GM12878 (cell line): ENCODE measurements around the gene LARP6. TPM values are rescaled to one million over a fixed set of nuclear protein-coding genes. Genes with fewer than 3 reads are reported as not detected.

Source experiments
- ATAC-seq: fragments of 200-7000 bp; cut with Tn5 transposase; 3 replicates; pipeline ENCODE4 v1.9.1; 2020; ENCODE audit warnings: mild to moderate bottlenecking, moderate library complexity
- BruUV-seq: library from RNA; stranded (reverse); fragments of 400-500 nt; replicated peaks from 2 replicates; lab custom pipeline; 2021; lab: Mats Ljungman, UMichigan
- CTCF ChIA-PET: fragments of 300-600 bp; sonication (Branson Sonifier 250); formaldehyde crosslinking; extraction: SDS; loops from one replicate; lab custom pipeline; 2021; ENCODE audit warnings: inconsistent platforms; lab: Yijun Ruan, JAX
- POLR2A ChIA-PET: fragments of 350-600 bp; formaldehyde crosslinking; extraction: SDS; loops from one replicate; lab custom pipeline; 2021; ENCODE audit warnings: inconsistent platforms; lab: Charles Lee
- RAD21 ChIA-PET: fragments of 300-600 bp; sonication (Branson Sonifier 250); formaldehyde crosslinking; loops from one replicate; lab custom pipeline; 2023; ENCODE audit warnings: antibody characterized with exemption; ENCODE audit not compliant: unreplicated experiment; lab: Charles Lee
- SMC1A ChIA-PET: fragments of 300-600 bp; sonication (Branson Sonifier 250); formaldehyde crosslinking; loops from one replicate; lab custom pipeline; 2023; ENCODE audit not compliant: unreplicated experiment, uncharacterized antibody; lab: Charles Lee
- DNase-seq: peaks from one replicate; pipeline ENCODE4 v3.0.0-alpha.2; 2011; ENCODE audit warnings: low read depth, low spot score
- FAIRE-seq: peaks from 3 replicates; lab custom pipeline; 2011; peaks lifted over from hg19 to GRCh38; lab: Jason Lieb, UNC
- H2AFZ ChIP-seq: 2 replicates; pipeline ENCODE4 v1.6.0; 2011; ENCODE audit warnings: low read depth, low read length, control low read depth; ENCODE audit not compliant: control insufficient read depth
- H3K27ac ChIP-seq: 2 replicates; pipeline ENCODE4 v1.5.1; 2011; ENCODE audit warnings: control low read depth; ENCODE audit not compliant: control insufficient read depth, insufficient read depth
- H3K27me3 ChIP-seq, 2 experiments: replicated peaks in 1 of 2; 2 replicates each; pipeline versions ENCODE4 v1.6.0 to v1.6.1; 2011; ENCODE audit warnings: low read length in 1 of 2; ENCODE audit not compliant: control insufficient read depth in 2 of 2, insufficient read depth in 2 of 2
- H3K36me3 ChIP-seq, 2 experiments: 2 replicates each; pipeline ENCODE4 v1.5.1; 2011; ENCODE audit warnings: low read length in 1 of 2; ENCODE audit not compliant: control insufficient read depth in 2 of 2, insufficient read depth in 2 of 2
- H3K4me1 ChIP-seq: 2 replicates; pipeline ENCODE4 v1.6.1; 2011; ENCODE audit warnings: mild to moderate bottlenecking, low read length, moderate library complexity, mixed read lengths; ENCODE audit not compliant: control insufficient read depth, insufficient read depth
- H3K4me2 ChIP-seq: 2 replicates; pipeline ENCODE4 v1.6.0; 2011; ENCODE audit warnings: control low read depth; ENCODE audit not compliant: control insufficient read depth, insufficient read depth
- H3K4me3 ChIP-seq: fragments of 200-600 bp; sonication (generic); 2 replicates; pipeline ENCODE4 v1.5.1; 2016
- H3K79me2 ChIP-seq: 2 replicates; pipeline ENCODE4 v1.6.0; 2011; ENCODE audit warnings: low read length; ENCODE audit not compliant: control insufficient read depth, insufficient read depth
- H3K9ac ChIP-seq: 2 replicates; pipeline ENCODE4 v1.8.0; 2011; ENCODE audit warnings: low read length, control low read depth, mixed read lengths; ENCODE audit not compliant: control insufficient read depth, insufficient read depth
- H3K9me3 ChIP-seq: replicated peaks from 3 replicates; pipeline ENCODE4 v1.5.1; 2011; ENCODE audit warnings: mild to moderate bottlenecking, low read length; ENCODE audit not compliant: control insufficient read depth, insufficient read depth
- H4K20me1 ChIP-seq: 2 replicates; pipeline ENCODE4 v1.6.0; 2011; ENCODE audit not compliant: control insufficient read depth, insufficient read depth
- BACH1 ChIP-seq: fragments of 450-650 bp; IDR thresholded peaks from 2 replicates; pipeline ENCODE4 v1.6.1; 2017; ENCODE audit warnings: mild to moderate bottlenecking, borderline replicate concordance
- BHLHE40 ChIP-seq, 2 experiments: fragments of 450-650 bp in 1 of 2; IDR thresholded peaks; 2 replicates each; pipeline ENCODE4 v1.6.1; 2011 to 2017; ENCODE audit warnings: low read depth in 2 of 2, borderline replicate concordance in 1 of 2, improper control_type of control experiment in 1 of 2, low read length in 1 of 2, mild to moderate bottlenecking in 1 of 2
- CHD2 ChIP-seq: IDR thresholded peaks from 2 replicates; pipeline ENCODE4 v1.6.1; 2011; ENCODE audit warnings: low read depth, low read length, improper control_type of control experiment, borderline replicate concordance
- CTCF ChIP-seq, 3 experiments: IDR thresholded peaks in 2 of 3; conservative IDR thresholded peaks in 1 of 3; 2 replicates each; pipeline ENCODE4 v1.5.1; 2011; ENCODE audit warnings: low read depth in 3 of 3, low read length in 3 of 3, mild to moderate bottlenecking in 3 of 3, control low read depth in 2 of 3, moderate library complexity in 2 of 3, inconsistent platforms in 1 of 3, mixed read lengths in 1 of 3; ENCODE audit not compliant: control insufficient read depth in 2 of 3, insufficient read depth in 1 of 3; ENCODE audit errors: extremely low read depth in 1 of 3
- MXI1 ChIP-seq: fragments of 150-350 bp; IDR thresholded peaks from 2 replicates; pipeline ENCODE4 v1.6.1; 2011; ENCODE audit warnings: low read depth, mild to moderate bottlenecking, inconsistent platforms, low read length, improper control_type of control experiment
- RELB ChIP-seq: fragments of 450-650 bp; IDR thresholded peaks from 2 replicates; pipeline ENCODE4 v1.6.1; 2017; ENCODE audit warnings: low read depth, mild to moderate bottlenecking, moderate library complexity
- SUPT20H ChIP-seq: IDR thresholded peaks from 2 replicates; pipeline ENCODE4 v1.6.1; 2011; ENCODE audit warnings: low read depth, mild to moderate bottlenecking, low read length, moderate library complexity, borderline replicate concordance; ENCODE audit not compliant: control insufficient read depth
- ZNF622 ChIP-seq: fragments of 450-650 bp; IDR thresholded peaks from 2 replicates; pipeline ENCODE4 v1.6.1; 2017; ENCODE audit warnings: mild to moderate bottlenecking, inconsistent platforms
- WGBS: methylation state at CpG from one replicate; pipeline ENCODE4 v1.1.6; 2016; ENCODE audit warnings: low lambda C conversion rate; ENCODE audit not compliant: insufficient replicate concordance, insufficient coverage; ENCODE audit errors: missing lambda C conversion rate; 5-methylcytosine and 5-hydroxymethylcytosine counted together
- in situ Hi-C: fragments of 300-500 bp; cut with MboI; formaldehyde crosslinking; loops from 9 replicates; pipeline ENCODE4 v1.14.3; 2018; ENCODE audit warnings: mixed read lengths
- intact Hi-C: fragments of 100-400 bp; cut with micrococcal nuclease; formaldehyde crosslinking; loops from one replicate; pipeline ENCODE4 v1.14.2; 2022; ENCODE audit not compliant: unreplicated experiment
- polyA plus RNA-seq, 11 experiments: library from polyadenylated mRNA; depleted of rRNA in 4 of 11; unstranded in 6 of 11; stranded (reverse) in 5 of 11; fragments of >200 nt; fragmentation: Nextera tagmentation in 4 of 11; fragmentation: Illumina TruSeq in 1 of 11; extraction: Ambion mirVana in 4 of 11; extraction: Trizol in 1 of 11; gene quantifications; 1 replicate in 1 of 11; 2 replicates in 10 of 11; pipeline versions ENCODE4 v1.2.1 to v1.2.3, GENCODE V29; 2011 to 2016; ENCODE audit warnings: inconsistent platforms in 2 of 11, missing spikeins in 2 of 11, low read depth in 1 of 11
- total RNA-seq, 4 experiments: library from RNA; depleted of rRNA in 3 of 4; stranded (reverse); fragments of >200 nt in 3 of 4; fragmentation: Illumina TruSeq in 1 of 4; extraction: Trizol in 1 of 4; gene quantifications; 2 replicates each; pipeline versions ENCODE4 v1.2.1 to v1.2.3, GENCODE V29; 2013 to 2021
- TF ChIP-seq, protein P1 (sequence below): IDR thresholded peaks from 2 replicates; pipeline ENCODE4 v1.6.1; 2012; ENCODE audit warnings: mild to moderate bottlenecking, low read depth, low read length
- TF ChIP-seq, protein P2 (sequence below): fragments of 450-650 bp; conservative IDR thresholded peaks from 2 replicates; pipeline ENCODE4 v1.6.1; 2017; ENCODE audit warnings: mild to moderate bottlenecking, moderate library complexity

LARP6 gene
- total and polyA plus RNA-seq, 10 of the 15 experiments (the other 5 are each of a cell fraction or from before 2014, with no cell fraction given): 0.74 to 14.6 (median 3.9) TPM

DNA sequence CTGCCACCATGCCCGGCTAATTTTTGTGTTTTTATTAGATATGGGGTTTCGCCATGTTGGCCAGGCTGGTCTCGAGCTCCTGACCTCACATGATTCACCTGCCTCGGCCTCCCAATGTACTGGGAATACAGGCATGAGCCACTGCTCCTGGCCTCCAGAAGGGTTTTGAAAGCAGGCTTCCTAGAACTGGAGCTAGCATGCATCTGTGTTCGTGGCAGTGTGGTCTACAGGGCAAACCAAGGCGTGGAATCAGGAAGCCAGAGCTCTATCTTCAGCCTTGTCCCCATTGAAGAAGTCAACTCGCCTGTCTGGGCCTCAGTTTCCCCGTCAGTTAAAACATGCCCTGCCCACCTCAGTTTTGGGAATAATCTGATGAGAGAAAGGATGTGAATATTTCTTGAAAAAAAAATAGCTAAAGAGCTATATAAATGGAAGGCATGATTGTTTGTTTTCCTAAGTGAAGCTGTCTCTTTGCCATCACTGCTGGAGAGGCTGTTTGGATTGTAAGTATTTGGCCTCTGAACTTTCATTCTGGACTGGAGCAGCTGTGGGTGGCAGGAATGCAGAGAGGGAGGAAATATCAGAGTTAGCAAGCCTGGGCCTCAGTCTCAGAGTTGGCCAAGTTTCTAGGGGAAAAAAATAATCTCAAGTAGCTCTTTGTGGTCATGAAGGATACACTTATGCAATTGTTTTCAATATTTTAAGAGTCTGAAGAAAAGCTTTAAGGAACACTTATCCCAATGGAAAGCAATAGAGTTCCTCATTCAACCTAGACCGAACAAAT, 54.1 kb downstream of the LARP6 start (continued):
- no peak for TF ChIP-seq MXI1
- no peak for TF ChIP-seq SUPT20H
- TF ChIP-seq, protein P1, sequence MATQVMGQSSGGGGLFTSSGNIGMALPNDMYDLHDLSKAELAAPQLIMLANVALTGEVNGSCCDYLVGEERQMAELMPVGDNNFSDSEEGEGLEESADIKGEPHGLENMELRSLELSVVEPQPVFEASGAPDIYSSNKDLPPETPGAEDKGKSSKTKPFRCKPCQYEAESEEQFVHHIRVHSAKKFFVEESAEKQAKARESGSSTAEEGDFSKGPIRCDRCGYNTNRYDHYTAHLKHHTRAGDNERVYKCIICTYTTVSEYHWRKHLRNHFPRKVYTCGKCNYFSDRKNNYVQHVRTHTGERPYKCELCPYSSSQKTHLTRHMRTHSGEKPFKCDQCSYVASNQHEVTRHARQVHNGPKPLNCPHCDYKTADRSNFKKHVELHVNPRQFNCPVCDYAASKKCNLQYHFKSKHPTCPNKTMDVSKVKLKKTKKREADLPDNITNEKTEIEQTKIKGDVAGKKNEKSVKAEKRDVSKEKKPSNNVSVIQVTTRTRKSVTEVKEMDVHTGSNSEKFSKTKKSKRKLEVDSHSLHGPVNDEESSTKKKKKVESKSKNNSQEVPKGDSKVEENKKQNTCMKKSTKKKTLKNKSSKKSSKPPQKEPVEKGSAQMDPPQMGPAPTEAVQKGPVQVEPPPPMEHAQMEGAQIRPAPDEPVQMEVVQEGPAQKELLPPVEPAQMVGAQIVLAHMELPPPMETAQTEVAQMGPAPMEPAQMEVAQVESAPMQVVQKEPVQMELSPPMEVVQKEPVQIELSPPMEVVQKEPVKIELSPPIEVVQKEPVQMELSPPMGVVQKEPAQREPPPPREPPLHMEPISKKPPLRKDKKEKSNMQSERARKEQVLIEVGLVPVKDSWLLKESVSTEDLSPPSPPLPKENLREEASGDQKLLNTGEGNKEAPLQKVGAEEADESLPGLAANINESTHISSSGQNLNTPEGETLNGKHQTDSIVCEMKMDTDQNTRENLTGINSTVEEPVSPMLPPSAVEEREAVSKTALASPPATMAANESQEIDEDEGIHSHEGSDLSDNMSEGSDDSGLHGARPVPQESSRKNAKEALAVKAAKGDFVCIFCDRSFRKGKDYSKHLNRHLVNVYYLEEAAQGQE: no peak
- no peak for TF ChIP-seq CTCF (IDR thresholded peaks at IDR 0.05 in 2 of 3, conservative IDR thresholded peaks at IDR 0.05 in 1 of 3; ENCODE audit: control insufficient read depth in 2 of 3, extremely low read depth in 1 of 3, insufficient read depth in 1 of 3, low read depth in 3 of 3, low read length in 3 of 3)
- no peak for TF ChIP-seq BACH1

DNA sequence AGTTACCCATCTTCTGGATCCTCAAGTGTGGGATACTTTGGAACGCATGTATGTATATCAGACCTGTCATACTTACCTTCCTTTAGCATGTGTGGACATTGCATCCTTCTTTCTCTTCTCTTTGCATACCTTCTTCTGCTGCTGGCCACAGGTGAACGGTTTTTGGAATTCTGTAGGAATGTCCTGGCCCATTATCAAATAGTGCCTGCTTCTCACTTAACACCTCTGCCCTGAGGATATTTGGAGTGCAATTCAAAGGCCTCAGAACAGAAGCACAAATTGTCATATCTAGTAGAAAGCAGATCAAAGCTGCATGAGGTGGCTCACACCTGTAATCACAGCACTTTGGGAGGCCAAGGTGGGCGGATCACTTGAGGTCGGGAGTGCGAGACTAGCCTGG, 56.5 kb downstream of the LARP6 start:
- intact Hi-C loops (no loop called here), in situ Hi-C loops (no loop called here)
- H4K20me1 ChIP-seq: no peaks in the 10 kb centered on the region
- BruUV-seq: no TSS peak
- RAD21 ChIA-PET: no interaction called here
- H3K4me1 ChIP-seq: no peaks in the 10 kb centered on the region
- CTCF ChIA-PET: no interaction called here
- H3K9me3 ChIP-seq: no peaks in the 10 kb centered on the region
- H3K27ac ChIP-seq: no peak overlapping the region
- H2AFZ ChIP-seq: no peak overlapping the region
- H3K36me3 ChIP-seq: no peaks in the 10 kb centered on the region
- H3K4me2 ChIP-seq: no peak overlapping the region
- peaks cover 0 to 5% of the 10 kb centered on the region in 2 experiments; a peak in 1 of 4 replicates for H3K27me3 ChIP-seq
- ATAC-seq (no peak), FAIRE-seq (no peak), DNase-seq (no peak)
- 26% methylated on average over 5 of the region's 5 CpGs for WGBS
- H3K79me2 ChIP-seq: no peaks in the 10 kb centered on the region
- SMC1A ChIA-PET: no interaction called here
- POLR2A ChIA-PET: no interaction called here
- no peak overlapping the region for H3K9ac ChIP-seq
- no peak overlapping the region for H3K4me3 ChIP-seq
- TF ChIP-seq ZNF622 (no peak), BHLHE40 (IDR thresholded peaks at IDR 0.05; ENCODE audit: borderline replicate concordance in 1 of 2, low read depth in 2 of 2, low read length in 1 of 2) (no peak), RELB (no peak), CHD2 (no peak)
- TF ChIP-seq, protein P2, sequence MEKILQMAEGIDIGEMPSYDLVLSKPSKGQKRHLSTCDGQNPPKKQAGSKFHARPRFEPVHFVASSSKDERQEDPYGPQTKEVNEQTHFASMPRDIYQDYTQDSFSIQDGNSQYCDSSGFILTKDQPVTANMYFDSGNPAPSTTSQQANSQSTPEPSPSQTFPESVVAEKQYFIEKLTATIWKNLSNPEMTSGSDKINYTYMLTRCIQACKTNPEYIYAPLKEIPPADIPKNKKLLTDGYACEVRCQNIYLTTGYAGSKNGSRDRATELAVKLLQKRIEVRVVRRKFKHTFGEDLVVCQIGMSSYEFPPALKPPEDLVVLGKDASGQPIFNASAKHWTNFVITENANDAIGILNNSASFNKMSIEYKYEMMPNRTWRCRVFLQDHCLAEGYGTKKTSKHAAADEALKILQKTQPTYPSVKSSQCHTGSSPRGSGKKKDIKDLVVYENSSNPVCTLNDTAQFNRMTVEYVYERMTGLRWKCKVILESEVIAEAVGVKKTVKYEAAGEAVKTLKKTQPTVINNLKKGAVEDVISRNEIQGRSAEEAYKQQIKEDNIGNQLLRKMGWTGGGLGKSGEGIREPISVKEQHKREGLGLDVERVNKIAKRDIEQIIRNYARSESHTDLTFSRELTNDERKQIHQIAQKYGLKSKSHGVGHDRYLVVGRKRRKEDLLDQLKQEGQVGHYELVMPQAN: no peak
